ENCODE results near the gene CEACAM1.

The CEACAM1 gene

GRCh38 chr19:42516771-42517170 is 11.5 kb downstream of the CEACAM1 start:
- Histone ChIP-seq H3K27ac (ENCODE audit: low read length) (no peak overlapping the region), H3K4me2 (ENCODE audit: low read depth, low read length) (no peak overlapping the region), H3K36me3 (replicated peaks; ENCODE audit: insufficient read depth, low read length) (no peaks in the 10 kb centered on the region), H4K20me1 (ENCODE audit: insufficient read depth, low read length) (no peaks in the 10 kb centered on the region), H2AFZ (ENCODE audit: low read length) (no peak overlapping the region), H3F3A (ENCODE audit: insufficient read depth, low read length) (peaks cover 14% of the 10 kb centered on the region), H3K79me2 (ENCODE audit: low read length) (no peaks in the 10 kb centered on the region), H3K27me3 (replicated peaks; ENCODE audit: insufficient read depth, low read length) (0 out of 2 replicates have a peak, but pooled peaks cover 2% of the 10 kb centered on the region), H3K9me2 (replicated peaks; ENCODE audit: insufficient read depth, low read length) (no peaks in the 10 kb centered on the region), H3K9ac (ENCODE audit: low read length) (no peak overlapping the region), H3K4me1 (ENCODE audit: low read length) (peaks cover 13% of the 10 kb centered on the region), H3K4me3 (ENCODE audit: low read length) (no peak overlapping the region), H3K9me3 (replicated peaks; ENCODE audit: insufficient read depth, low read length) (no peaks in the 10 kb centered on the region)
- TF ChIP-seq EZH2phosphoT487 (IDR thresholded peaks at IDR 0.05; ENCODE audit: low read length) = no peak
- DNase-seq = no peak

- TF ChIP-seq EZH2phosphoT487 (IDR thresholded peaks at IDR 0.05; ENCODE audit: low read length) (no peak), CTCF (IDR thresholded peaks at IDR 0.05; ENCODE audit: low read length) (no peak), EZH2 (optimal IDR thresholded peaks at IDR 0.05; ENCODE audit: low read depth, low read length) (no peak)
- no peaks in the 10 kb centered on the region for H4K20me1 ChIP-seq (ENCODE audit: insufficient read depth, low read length)
- peaks cover 14% of the 10 kb centered on the region for H3K4me1 ChIP-seq (ENCODE audit: low read length)
- H3K4me3 ChIP-seq (ENCODE audit: low read length) = no peak overlapping the region
- H3K9me2 ChIP-seq (replicated peaks; ENCODE audit: insufficient read depth, low read length) = no peaks in the 10 kb centered on the region
- peaks cover 16% of the 10 kb centered on the region for H3F3A ChIP-seq (ENCODE audit: insufficient read depth, low read length)
- H2AFZ ChIP-seq (ENCODE audit: low read length) = no peak overlapping the region
- peaks cover 2% of the 10 kb centered on the region; the same call in 1 of the 2 replicates for H3K27me3 ChIP-seq (replicated peaks; ENCODE audit: insufficient read depth, low read length)
- no peaks in the 10 kb centered on the region for H3K36me3 ChIP-seq (replicated peaks; ENCODE audit: insufficient read depth, low read length)
- no peak for DNase-seq
- no peak overlapping the region for H3K27ac ChIP-seq (ENCODE audit: low read length)
- H3K9ac ChIP-seq (ENCODE audit: low read length) = no peak overlapping the region
- no peaks in the 10 kb centered on the region for H3K9me3 ChIP-seq (replicated peaks; ENCODE audit: insufficient read depth, low read length)
- H3K79me2 ChIP-seq (ENCODE audit: low read length) = no peaks in the 10 kb centered on the region
- H3K4me2 ChIP-seq (ENCODE audit: low read depth, low read length) = no peak overlapping the region
Observed at GRCh38 chr19:42515241-42515832, 12.9 kb downstream of the CEACAM1 start.

GRCh38 chr19:42514449-42514848 is 13.8 kb downstream of the CEACAM1 start:
- H3K36me3 ChIP-seq (replicated peaks; ENCODE audit: insufficient read depth, low read length) = no peaks in the 10 kb centered on the region
- no peak overlapping the region for H3K4me3 ChIP-seq (ENCODE audit: low read length)
- H3K4me2 ChIP-seq (ENCODE audit: low read depth, low read length) = no peak overlapping the region
- no peak for DNase-seq
- H3K9me2 ChIP-seq (replicated peaks; ENCODE audit: insufficient read depth, low read length) = no peaks in the 10 kb centered on the region
- peaks cover 2% of the 10 kb centered on the region; the same call in 1 of the 2 replicates for H3K27me3 ChIP-seq (replicated peaks; ENCODE audit: insufficient read depth, low read length)
- peaks cover 14% of the 10 kb centered on the region for H3K4me1 ChIP-seq (ENCODE audit: low read length)
- TF ChIP-seq EZH2phosphoT487 (IDR thresholded peaks at IDR 0.05; ENCODE audit: low read length) (no peak), EZH2 (optimal IDR thresholded peaks at IDR 0.05; ENCODE audit: low read depth, low read length) (no peak), CTCF (IDR thresholded peaks at IDR 0.05; ENCODE audit: low read length) (no peak)
- no peaks in the 10 kb centered on the region for H3K9me3 ChIP-seq (replicated peaks; ENCODE audit: insufficient read depth, low read length)
- no peak overlapping the region for H3K27ac ChIP-seq (ENCODE audit: low read length)
- H4K20me1 ChIP-seq (ENCODE audit: insufficient read depth, low read length) = no peaks in the 10 kb centered on the region
- no peaks in the 10 kb centered on the region for H3K79me2 ChIP-seq (ENCODE audit: low read length)
- no peak overlapping the region for H3K9ac ChIP-seq (ENCODE audit: low read length)
- H3F3A ChIP-seq (ENCODE audit: insufficient read depth, low read length) = peaks cover 16% of the 10 kb centered on the region
- no peak overlapping the region for H2AFZ ChIP-seq (ENCODE audit: low read length)

GRCh38 chr19:42512743-42513304 is 15.5 kb downstream of the CEACAM1 start:
- no peaks in the 10 kb centered on the region for H3K9me2 ChIP-seq (replicated peaks; ENCODE audit: insufficient read depth, low read length)
- no peaks in the 10 kb centered on the region for H3K36me3 ChIP-seq (replicated peaks; ENCODE audit: insufficient read depth, low read length)
- H3K4me2 ChIP-seq (ENCODE audit: low read depth, low read length) = peak overlapping the region; percentile 75
- peak; percentile 86 for DNase-seq
- no peaks in the 10 kb centered on the region for H3K79me2 ChIP-seq (ENCODE audit: low read length)
- no peak overlapping the region for H2AFZ ChIP-seq (ENCODE audit: low read length)
- no peaks in the 10 kb centered on the region for H3K9me3 ChIP-seq (replicated peaks; ENCODE audit: insufficient read depth, low read length)
- H3K27me3 ChIP-seq (replicated peaks; ENCODE audit: insufficient read depth, low read length) = peaks cover 2% of the 10 kb centered on the region; the same call in 1 of the 2 replicates
- no peak overlapping the region for H3K9ac ChIP-seq (ENCODE audit: low read length)
- TF ChIP-seq CTCF (IDR thresholded peaks at IDR 0.05; ENCODE audit: low read length) (no peak), EZH2phosphoT487 (IDR thresholded peaks at IDR 0.05; ENCODE audit: low read length) (no peak), EZH2 (optimal IDR thresholded peaks at IDR 0.05; ENCODE audit: low read depth, low read length) (no peak)
- H3K4me3 ChIP-seq (ENCODE audit: low read length) = 0 out of 2 replicates have a peak overlapping the region, but pooled peaks have one; percentile 14
- H4K20me1 ChIP-seq (ENCODE audit: insufficient read depth, low read length) = no peaks in the 10 kb centered on the region
- H3F3A ChIP-seq (ENCODE audit: insufficient read depth, low read length) = peaks cover 16% of the 10 kb centered on the region
- peaks cover 14% of the 10 kb centered on the region for H3K4me1 ChIP-seq (ENCODE audit: low read length)
- peak overlapping the region; percentile 52; the same call in 1 of the 2 replicates for H3K27ac ChIP-seq (ENCODE audit: low read length)
